Ishikawa (cell line): ENCODE data around the gene PXDN.

Experiments
- CEBPB ChIP-seq: IDR thresholded peaks from 2 replicates; pipeline ENCODE4 v1.6.1; 2012
- EGR1 ChIP-seq: IDR thresholded peaks from 2 replicates; pipeline ENCODE4 v1.6.1; 2012
- EP300 ChIP-seq: IDR thresholded peaks from 2 replicates; pipeline ENCODE4 v1.6.1; 2012; ENCODE audit warnings: borderline replicate concordance
- FOXM1 ChIP-seq: IDR thresholded peaks from 2 replicates; pipeline ENCODE4 v1.6.1; 2012; ENCODE audit warnings: low read depth, borderline replicate concordance
- MAX ChIP-seq: IDR thresholded peaks from 2 replicates; pipeline ENCODE4 v1.6.1; 2012
- NFIC ChIP-seq: IDR thresholded peaks from 2 replicates; pipeline ENCODE4 v1.6.1; 2012
- RAD21 ChIP-seq: IDR thresholded peaks from 2 replicates; pipeline ENCODE4 v1.6.1; 2012; ENCODE audit warnings: low read depth
- REST ChIP-seq: IDR thresholded peaks from 2 replicates; pipeline ENCODE4 v1.6.1; 2012; ENCODE audit warnings: low read depth, mild to moderate bottlenecking
- TAF1 ChIP-seq: IDR thresholded peaks from 2 replicates; pipeline ENCODE4 v1.6.1; 2012; ENCODE audit warnings: low read depth, mild to moderate bottlenecking
- TCF12 ChIP-seq: IDR thresholded peaks from 2 replicates; pipeline ENCODE4 v1.6.1; 2012; ENCODE audit warnings: low read depth
- TEAD4 ChIP-seq: IDR thresholded peaks from 2 replicates; pipeline ENCODE4 v1.6.1; 2012
- USF1 ChIP-seq: IDR thresholded peaks from 2 replicates; pipeline ENCODE4 v1.6.1; 2012
- YY1 ChIP-seq: IDR thresholded peaks from 2 replicates; pipeline ENCODE4 v1.6.1; 2012; ENCODE audit warnings: low read depth

- no peak for TF ChIP-seq REST
- no peak for TF ChIP-seq EP300
- no peak for TF ChIP-seq TCF12
- no peak for TF ChIP-seq YY1
- TF ChIP-seq USF1 = no peak
- no peak for TF ChIP-seq CEBPB
- no peak for TF ChIP-seq NFIC
- TF ChIP-seq RAD21 = no peak
- no peak for TF ChIP-seq MAX
- TF ChIP-seq EGR1 = no peak
- no peak for TF ChIP-seq TAF1
- TF ChIP-seq TEAD4 = no peak
- TF ChIP-seq FOXM1 = no peak
Measured at GRCh38 chr2:1698188-1698945, 45.9 kb downstream of the PXDN start.
